HFFc6 (cell line): ENCODE results near the gene SLAMF6. TPM values are rescaled to one million over a fixed set of nuclear protein-coding genes. Genes with fewer than 3 reads are reported as not detected.
"Not testable (repeated sequence)": the region's sequence is repeated elsewhere in the genome, so short reads cannot be mapped to it uniquely, and the experiment has no call there.

Experiments used
- DNase-seq: peaks from one replicate; pipeline ENCODE4 v3.0.0-alpha.2; 2018
- H3K27ac Mint-ChIP-seq: 2 replicates; pipeline ENCODE4 v1.8.0; 2020; ENCODE audit warnings: mild to moderate bottlenecking, mixed read lengths
- H3K27me3 Mint-ChIP-seq: 2 replicates; pipeline ENCODE4 v1.8.0; 2021; ENCODE audit warnings: mild to moderate bottlenecking, moderate library complexity, mixed read lengths; ENCODE audit not compliant: insufficient read depth
- H3K36me3 Mint-ChIP-seq: 2 replicates; pipeline ENCODE4 v1.8.0; 2021; ENCODE audit warnings: low read depth, mixed read lengths
- H3K4me1 Mint-ChIP-seq: 2 replicates; pipeline ENCODE4 v1.8.0; 2020; ENCODE audit warnings: low read depth, mixed read lengths
- H3K4me3 Mint-ChIP-seq: 2 replicates; pipeline ENCODE4 v1.8.0; 2020; ENCODE audit warnings: mild to moderate bottlenecking, moderate library complexity, mixed read lengths
- H3K9me3 Mint-ChIP-seq: 2 replicates; pipeline ENCODE4 v1.8.0; 2020; ENCODE audit warnings: mild to moderate bottlenecking, mixed read lengths
- CTCF ChIP-seq: fragments of 200-600 bp; sonication (generic); IDR thresholded peaks from 2 replicates; pipeline ENCODE4 v1.5.0; 2021; ENCODE audit warnings: antibody characterized with exemption, mild to moderate bottlenecking
- total RNA-seq, 6 experiments: library from RNA; stranded (reverse); fragmentation: NEBNext Ultra II Directional; extraction: Animal tissue kit (Norgen Biotek cat#: 25700); gene quantifications; 2 replicates in 1 of 6; 3 replicates in 5 of 6; pipeline ENCODE4 v1.2.3, GENCODE V29; 2021

Gene SLAMF6
- total RNA-seq, 6 experiments from 2014 or later = not detected

DNA sequence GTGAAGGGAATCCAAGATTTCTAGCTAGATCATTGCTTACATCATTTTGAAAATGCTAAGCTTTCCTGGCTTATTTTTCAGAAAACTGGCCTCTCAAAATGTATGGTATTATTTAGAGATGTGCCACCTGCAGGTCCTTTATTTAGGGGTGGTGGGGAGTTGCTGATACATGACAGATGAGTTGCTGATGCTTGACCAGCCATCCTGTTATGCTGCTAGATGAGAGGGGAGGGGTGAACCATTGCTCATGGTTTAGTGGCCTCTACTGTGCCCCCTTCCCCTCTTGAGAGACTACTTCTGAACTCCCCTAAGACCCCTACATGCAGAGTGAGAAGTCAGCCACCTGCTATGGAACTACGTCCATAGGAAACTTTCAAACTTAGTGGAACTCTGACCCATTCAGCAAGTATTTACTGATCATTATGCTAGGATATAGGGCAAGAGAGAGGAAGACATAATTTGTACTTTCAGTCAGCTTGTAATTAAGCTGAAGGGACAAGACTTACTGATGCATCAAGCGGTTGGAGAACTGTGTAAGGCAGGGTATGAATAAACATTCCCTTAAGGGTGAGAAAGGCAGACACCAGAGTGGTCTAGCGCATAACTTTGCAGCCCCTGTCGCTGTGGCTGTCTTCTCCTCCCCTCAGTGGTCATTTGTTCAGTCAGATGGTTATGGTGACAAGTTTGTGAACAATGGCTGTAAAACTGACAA is 34.6 kb downstream of the SLAMF6 start:
- Mint-ChIP-seq H3K27ac (no peak overlapping the region), H3K27me3 (no peaks in the 10 kb centered on the region; the same call in 1 of the 2 replicates), H3K4me1 (no peaks in the 10 kb centered on the region), H3K9me3 (peaks cover 5% of the 10 kb centered on the region; the same call in 1 of the 2 replicates), H3K36me3 (no peaks in the 10 kb centered on the region), H3K4me3 (no peak overlapping the region)
- DNase-seq = no peak
- TF ChIP-seq CTCF = no peak

DNA sequence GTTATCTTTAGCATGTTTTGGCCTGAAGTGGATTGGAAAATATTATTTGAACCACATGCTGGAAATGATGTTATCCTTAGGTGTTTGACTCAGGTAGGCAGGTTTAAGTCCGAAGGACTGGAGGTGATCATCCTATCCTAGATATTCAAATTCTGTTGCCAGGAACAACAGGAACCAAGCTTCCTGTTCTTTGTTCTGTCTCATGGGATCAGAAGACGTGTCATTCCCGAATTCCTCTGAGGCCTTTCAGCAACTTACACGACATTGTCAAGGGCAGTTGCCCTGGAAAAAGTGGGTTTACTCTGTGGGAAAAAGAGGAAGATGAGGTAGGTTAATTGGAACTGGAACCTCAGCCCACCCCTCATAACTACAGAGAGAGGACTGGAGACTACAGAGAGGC is 36.6 kb downstream of the SLAMF6 start:
- Mint-ChIP-seq H3K36me3 (no peaks in the 10 kb centered on the region), H3K4me1 (no peaks in the 10 kb centered on the region), H3K9me3 (peaks cover 5% of the 10 kb centered on the region; the same call in 1 of the 2 replicates), H3K27ac (no peak overlapping the region), H3K27me3 (no peaks in the 10 kb centered on the region; the same call in 1 of the 2 replicates), H3K4me3 (no peak overlapping the region)
- DNase-seq = no peak
- no peak for TF ChIP-seq CTCF

- H3K36me3 Mint-ChIP-seq = no peaks in the 10 kb centered on the region
- DNase-seq = no peak
- H3K4me1 Mint-ChIP-seq = no peaks in the 10 kb centered on the region
- no peak overlapping the region for H3K4me3 Mint-ChIP-seq
- H3K9me3 Mint-ChIP-seq = peaks cover 5% of the 10 kb centered on the region; the same call in 1 of the 2 replicates
- no peaks in the 10 kb centered on the region; the same call in none of the 2 replicates for H3K27me3 Mint-ChIP-seq
- no peak overlapping the region for H3K27ac Mint-ChIP-seq
- no peak for TF ChIP-seq CTCF
Observed at GRCh38 chr1:160483505-160484185, 39.4 kb downstream of the SLAMF6 start.

DNA sequence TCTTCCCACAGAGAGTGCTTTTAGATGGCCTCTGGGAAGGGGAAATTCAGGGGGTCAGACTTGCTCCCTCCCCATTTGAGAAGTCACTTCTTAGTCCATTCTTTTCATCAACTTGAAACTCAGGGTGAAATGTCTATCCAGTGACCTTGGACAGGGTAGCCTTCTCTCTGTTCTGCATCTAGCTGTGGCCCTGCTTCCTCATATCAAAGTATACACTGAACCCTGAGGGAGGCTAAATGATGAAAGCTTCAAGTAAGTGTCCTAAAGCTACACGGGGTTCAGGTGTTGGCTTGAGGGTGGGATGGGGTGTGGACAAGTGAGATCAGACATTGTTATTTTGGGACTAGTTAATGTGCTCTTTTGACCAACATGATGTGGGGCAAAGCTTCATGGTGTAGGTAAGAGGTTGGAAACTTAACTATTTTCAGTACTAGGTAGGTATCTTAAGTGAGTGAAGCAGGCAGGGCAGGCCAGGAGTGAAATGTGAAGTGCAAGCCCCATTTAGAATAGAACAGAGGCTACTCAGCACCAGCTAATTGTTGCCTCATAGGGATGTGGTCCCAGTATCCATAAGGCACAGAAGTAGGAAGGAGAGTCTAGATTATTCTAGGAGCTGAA is 41.0 kb downstream of the SLAMF6 start:
- no peak for TF ChIP-seq CTCF
- H3K9me3 Mint-ChIP-seq = peaks cover 5% of the 10 kb centered on the region; the same call in 1 of the 2 replicates
- H3K27me3 Mint-ChIP-seq = no peaks in the 10 kb centered on the region; the same call in none of the 2 replicates
- no peak overlapping the region for H3K27ac Mint-ChIP-seq
- H3K36me3 Mint-ChIP-seq = no peaks in the 10 kb centered on the region
- no peaks in the 10 kb centered on the region for H3K4me1 Mint-ChIP-seq
- H3K4me3 Mint-ChIP-seq = no peak overlapping the region
- no peak for DNase-seq

GRCh38 chr1:160480781-160481180 is 42.3 kb downstream of the SLAMF6 start:
- not testable (repeated sequence) for H3K4me1 Mint-ChIP-seq, H3K27me3 Mint-ChIP-seq, H3K9me3 Mint-ChIP-seq, H3K27ac Mint-ChIP-seq, H3K4me3 Mint-ChIP-seq, H3K36me3 Mint-ChIP-seq, DNase-seq

DNA sequence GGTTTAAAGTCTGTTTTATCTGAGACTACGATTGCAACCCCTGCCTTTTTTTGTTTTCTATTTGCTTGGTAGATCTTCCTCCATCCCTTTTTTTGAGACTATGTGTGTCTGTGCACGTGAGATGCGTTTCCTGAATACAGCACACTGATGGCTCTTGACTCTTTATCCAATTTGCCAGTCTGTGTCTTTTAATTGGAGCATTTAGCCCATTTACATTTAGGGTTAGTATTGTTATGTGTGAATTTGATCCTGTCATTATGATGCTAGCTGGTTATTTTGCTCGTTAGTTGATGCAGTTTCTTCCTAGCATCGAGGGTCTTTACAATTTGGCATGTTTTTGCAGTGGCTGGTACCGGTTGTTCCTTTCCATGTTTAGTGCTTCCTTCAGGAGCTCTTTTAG is 44.0 kb downstream of the SLAMF6 start:
- DNase-seq, H3K4me1 Mint-ChIP-seq, H3K9me3 Mint-ChIP-seq, H3K4me3 Mint-ChIP-seq, H3K27me3 Mint-ChIP-seq, H3K27ac Mint-ChIP-seq, H3K36me3 Mint-ChIP-seq: not testable (repeated sequence)
